ENCODE data around the gene NPAS3.

DNA sequence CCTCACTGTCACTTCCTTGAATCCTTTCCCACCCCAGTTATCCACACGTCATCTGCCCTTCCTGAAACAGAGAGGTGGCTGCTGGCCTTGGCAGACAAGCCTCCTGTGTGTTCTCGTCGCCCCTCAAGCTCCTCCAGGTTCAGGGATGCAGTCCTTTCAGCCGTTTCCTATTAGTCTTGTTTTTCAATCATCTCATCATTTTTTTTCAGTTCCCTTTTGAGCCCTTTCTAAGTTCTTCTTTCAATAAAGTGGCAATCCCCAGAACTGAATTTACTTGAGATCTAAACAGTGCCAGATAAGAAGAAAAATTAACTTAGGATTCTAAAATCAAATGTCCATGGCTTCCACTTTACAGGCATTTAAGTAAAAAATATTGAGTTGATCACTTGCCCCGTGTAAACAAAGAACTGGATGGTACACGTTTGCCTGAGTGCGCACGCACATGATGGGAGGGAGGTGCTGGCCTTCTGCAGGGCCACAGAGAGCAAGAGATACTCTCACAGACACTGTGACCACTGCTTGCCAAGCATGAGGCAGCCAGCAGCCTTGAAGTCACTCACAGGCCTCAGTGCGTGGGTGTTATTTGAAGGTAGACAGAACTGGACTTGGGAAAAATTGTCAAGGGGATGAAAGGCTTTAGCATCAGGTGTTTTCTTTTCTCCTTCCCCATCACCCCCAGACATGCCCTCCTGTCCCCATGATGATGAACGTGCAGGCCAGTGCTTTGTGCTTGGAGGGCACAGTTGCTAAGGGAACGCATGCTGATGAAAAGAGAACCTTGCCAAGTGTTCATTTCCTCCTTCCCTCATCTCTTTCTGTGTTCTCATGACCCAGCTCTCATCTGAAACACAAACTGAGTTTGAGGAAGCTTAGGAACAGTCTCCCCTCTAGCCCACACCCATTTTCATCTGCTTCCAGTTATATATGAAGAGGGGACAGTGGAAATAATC is 603.9 kb downstream of the NPAS3 start:
- TF ChIP-seq, protein P1, sequence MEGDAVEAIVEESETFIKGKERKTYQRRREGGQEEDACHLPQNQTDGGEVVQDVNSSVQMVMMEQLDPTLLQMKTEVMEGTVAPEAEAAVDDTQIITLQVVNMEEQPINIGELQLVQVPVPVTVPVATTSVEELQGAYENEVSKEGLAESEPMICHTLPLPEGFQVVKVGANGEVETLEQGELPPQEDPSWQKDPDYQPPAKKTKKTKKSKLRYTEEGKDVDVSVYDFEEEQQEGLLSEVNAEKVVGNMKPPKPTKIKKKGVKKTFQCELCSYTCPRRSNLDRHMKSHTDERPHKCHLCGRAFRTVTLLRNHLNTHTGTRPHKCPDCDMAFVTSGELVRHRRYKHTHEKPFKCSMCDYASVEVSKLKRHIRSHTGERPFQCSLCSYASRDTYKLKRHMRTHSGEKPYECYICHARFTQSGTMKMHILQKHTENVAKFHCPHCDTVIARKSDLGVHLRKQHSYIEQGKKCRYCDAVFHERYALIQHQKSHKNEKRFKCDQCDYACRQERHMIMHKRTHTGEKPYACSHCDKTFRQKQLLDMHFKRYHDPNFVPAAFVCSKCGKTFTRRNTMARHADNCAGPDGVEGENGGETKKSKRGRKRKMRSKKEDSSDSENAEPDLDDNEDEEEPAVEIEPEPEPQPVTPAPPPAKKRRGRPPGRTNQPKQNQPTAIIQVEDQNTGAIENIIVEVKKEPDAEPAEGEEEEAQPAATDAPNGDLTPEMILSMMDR (conservative IDR thresholded peaks at IDR 0.05; ENCODE audit: low read length) = no peak
- TF ChIP-seq EZH2phosphoT487 (IDR thresholded peaks at IDR 0.05; ENCODE audit: borderline replicate concordance) = no peak

Measured in Loucy (cell line).